ENCODE results near the gene NAB2. TPM values are rescaled to one million over a fixed set of nuclear protein-coding genes. Genes with fewer than 3 reads are reported as not detected.

NAB2 gene
- total and polyA plus RNA-seq, 8 donors = 28.4 to 52.0 (median 42.8) TPM

DNA sequence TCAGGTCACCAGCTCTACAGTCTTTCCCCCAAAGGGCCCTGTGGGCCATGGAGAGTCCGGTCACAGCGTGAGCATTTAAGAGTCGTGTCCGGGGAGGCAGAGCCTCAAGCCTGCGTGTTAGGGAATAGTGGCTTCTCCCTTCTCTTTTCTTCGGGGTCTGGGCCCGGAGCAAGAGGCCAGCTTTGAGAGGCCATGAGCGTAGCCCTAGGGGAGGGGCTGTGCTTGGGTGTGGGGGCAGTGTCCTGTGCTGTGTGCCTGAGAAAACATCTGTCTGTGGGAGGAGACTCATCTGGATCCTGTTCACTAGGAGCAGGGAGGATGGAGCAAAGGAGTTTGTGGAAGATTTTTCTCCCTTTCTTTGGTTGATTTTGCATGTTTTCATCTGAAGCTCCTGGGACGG is 53.2 kb downstream of the NAB2 start:
- TF ChIP-seq CTCF (IDR thresholded peaks at IDR 0.05) = no peak
- H3K36me3 ChIP-seq = peaks cover 0 to 81% of the 10 kb centered on the region in 2 donors
- H3K4me1 ChIP-seq = peaks cover 11 to 81% of the 10 kb centered on the region in 2 donors
- intact Hi-C loops (cut with DNase I) = no loop called here
- DNase-seq = no peak
- ATAC-seq = no peak
- H3K27ac ChIP-seq = no peak overlapping the region
- no peaks in the 10 kb centered on the region for H3K27me3 ChIP-seq
- no peaks in the 10 kb centered on the region for H3K9me3 ChIP-seq
- H3K4me3 ChIP-seq = no peak overlapping the region

DNA sequence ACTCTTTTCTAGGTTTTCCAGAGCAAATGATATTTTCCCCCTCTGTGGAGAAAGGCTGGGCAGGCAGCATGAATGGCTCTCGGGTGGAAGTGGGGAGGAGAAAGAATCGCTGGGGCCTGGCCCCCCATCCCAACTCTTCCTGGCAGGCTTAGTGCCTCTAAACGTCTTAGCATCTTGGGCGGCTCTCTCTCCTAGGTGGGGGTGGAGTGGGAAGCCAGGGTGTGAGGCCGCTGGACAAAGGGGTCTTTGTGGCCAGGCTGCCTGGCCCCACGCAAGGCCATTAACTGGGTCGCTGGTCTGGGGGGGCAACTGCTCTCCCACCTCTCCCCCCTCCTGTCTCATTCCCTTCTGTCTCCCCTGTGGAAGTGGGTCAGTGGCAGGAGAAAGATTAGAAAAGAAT is 53.8 kb downstream of the NAB2 start:
- DNase-seq = no peak
- no peak overlapping the region for H3K4me3 ChIP-seq
- peaks cover 0 to 86% of the 10 kb centered on the region in 2 donors for H3K36me3 ChIP-seq
- TF ChIP-seq CTCF (IDR thresholded peaks at IDR 0.05) = no peak
- no peaks in the 10 kb centered on the region for H3K9me3 ChIP-seq
- no peak overlapping the region for H3K27ac ChIP-seq
- intact Hi-C loops (cut with DNase I) = no loop called here
- no peak for ATAC-seq
- H3K27me3 ChIP-seq = no peaks in the 10 kb centered on the region
- H3K4me1 ChIP-seq = peaks cover 11 to 81% of the 10 kb centered on the region in 2 donors

DNA sequence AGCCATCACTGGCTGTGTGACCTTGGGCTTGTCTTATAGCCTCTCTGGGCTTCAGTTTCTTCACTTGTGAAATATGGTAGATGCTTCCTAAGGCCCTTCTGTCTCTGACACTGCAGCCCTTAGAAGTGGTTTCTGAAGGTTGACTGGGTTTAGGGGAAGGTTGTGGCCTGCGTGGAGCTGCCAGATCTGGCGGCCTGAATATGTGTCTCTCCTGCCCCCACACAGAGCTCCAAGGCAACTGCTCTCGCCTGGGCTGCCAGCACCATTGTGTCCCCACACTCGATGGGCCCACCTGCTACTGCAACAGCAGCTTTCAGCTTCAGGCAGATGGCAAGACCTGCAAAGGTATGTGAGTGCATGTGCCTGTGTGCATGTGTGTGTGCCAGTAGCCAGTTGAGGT is 54.5 kb downstream of the NAB2 start:
- DNase-seq (no peak), ATAC-seq (no peak)
- peaks cover 0 to 88% of the 10 kb centered on the region in 2 donors for H3K36me3 ChIP-seq
- H3K27ac ChIP-seq = no peak overlapping the region
- no peak for TF ChIP-seq CTCF (IDR thresholded peaks at IDR 0.05)
- H3K4me3 ChIP-seq = no peak overlapping the region
- H3K9me3 ChIP-seq = no peaks in the 10 kb centered on the region
- intact Hi-C loops (cut with DNase I) = no loop called here
- no peaks in the 10 kb centered on the region for H3K27me3 ChIP-seq
- H3K4me1 ChIP-seq = peaks cover 15 to 81% of the 10 kb centered on the region in 2 donors

Other genes starting within 250 kb of the NAB2 start
- not detected for gene SDR9C7, start 154.7 kb upstream of the NAB2 start, total RNA-seq
- gene SDR9C7, start 154.7 kb upstream of the NAB2 start, polyA plus RNA-seq (ENCODE audit: insufficient read length in 6 of 6) = under 1 TPM in 5 of 6 donors, not detected in 1; 0.10 to 0.21 (median 0.18) TPM
- gene RDH16, start 131.5 kb upstream of the NAB2 start, total RNA-seq = under 1 TPM; 0.20 to 0.45 TPM
- 1 to 10 TPM in 1 of 6 donors, under 1 TPM in 5; 0.60 to 1.1 (median 0.86) TPM for gene RDH16, start 131.5 kb upstream of the NAB2 start, polyA plus RNA-seq (ENCODE audit: insufficient read length in 6 of 6)
- gene ZBTB39, start 82.6 kb upstream of the NAB2 start, total RNA-seq = 1 to 10 TPM; 3.8 to 6.1 TPM
- 10 to 100 TPM in 5 of 6 donors, 1 to 10 TPM in 1; 9.0 to 12.4 (median 11.5) TPM for gene ZBTB39, start 82.6 kb upstream of the NAB2 start, polyA plus RNA-seq (ENCODE audit: insufficient read length in 6 of 6)
- gene TAC3, start 72.6 kb upstream of the NAB2 start, total RNA-seq = not detected
- gene TAC3, start 72.6 kb upstream of the NAB2 start, polyA plus RNA-seq (ENCODE audit: insufficient read length in 6 of 6) = 1 to 10 TPM in 1 of 6 donors, under 1 TPM in 5; 0.31 to 1.1 (median 0.73) TPM
- gene MYO1A, start 39.0 kb upstream of the NAB2 start, total RNA-seq = under 1 TPM; 0.26 to 0.29 TPM
- under 1 TPM in 4 of 6 donors, not detected in 2; 0.07 to 0.23 (median 0.13) TPM for gene MYO1A, start 39.0 kb upstream of the NAB2 start, polyA plus RNA-seq (ENCODE audit: insufficient read length in 6 of 6)
- gene NEMP1, start 10.3 kb upstream of the NAB2 start, total RNA-seq = 10 to 100 TPM; 16.4 to 17.9 TPM
- 10 to 100 TPM; 21.5 to 29.2 (median 28.0) TPM for gene NEMP1, start 10.3 kb upstream of the NAB2 start, polyA plus RNA-seq (ENCODE audit: insufficient read length in 6 of 6)
- gene STAT6, start 22.2 kb downstream of the NAB2 start, total RNA-seq = 100 to 1,000 TPM; 200 to 237 TPM
- gene STAT6, start 22.2 kb downstream of the NAB2 start, polyA plus RNA-seq (ENCODE audit: insufficient read length in 6 of 6) = 100 to 1,000 TPM; 137 to 173 (median 162) TPM
- gene LRP1, start 39.4 kb downstream of the NAB2 start, total RNA-seq = 100 to 1,000 TPM; 228 to 325 TPM
- 100 to 1,000 TPM; 108 to 149 (median 131) TPM for gene LRP1, start 39.4 kb downstream of the NAB2 start, polyA plus RNA-seq (ENCODE audit: insufficient read length in 6 of 6)
- gene LRP1-AS, start 58.5 kb downstream of the NAB2 start, total RNA-seq = not detected
- 1 to 10 TPM in 1 of 6 donors, under 1 TPM in 4, not detected in 1; 0.24 to 1.0 (median 0.69) TPM for gene LRP1-AS, start 58.5 kb downstream of the NAB2 start, polyA plus RNA-seq (ENCODE audit: insufficient read length in 6 of 6)
- gene NXPH4, start 127.7 kb downstream of the NAB2 start, total RNA-seq = 1 to 10 TPM in 1 of 2 donors, under 1 TPM in 1; 0.93 to 1.0 TPM
- 1 to 10 TPM in 4 of 6 donors, under 1 TPM in 2; 0.67 to 1.7 (median 1.4) TPM for gene NXPH4, start 127.7 kb downstream of the NAB2 start, polyA plus RNA-seq (ENCODE audit: insufficient read length in 6 of 6)
- 100 to 1,000 TPM in 1 of 2 donors, 10 to 100 TPM in 1; 64.7 to 116 TPM for gene SHMT2, start 140.6 kb downstream of the NAB2 start, total RNA-seq
- 10 to 100 TPM; 65.8 to 82.4 (median 75.6) TPM for gene SHMT2, start 140.6 kb downstream of the NAB2 start, polyA plus RNA-seq (ENCODE audit: insufficient read length in 6 of 6)
- 1 to 10 TPM; 3.4 to 5.0 TPM for gene STAC3, start 162.1 kb downstream of the NAB2 start, total RNA-seq
- gene STAC3, start 162.1 kb downstream of the NAB2 start, polyA plus RNA-seq (ENCODE audit: insufficient read length in 6 of 6) = 1 to 10 TPM; 2.9 to 5.1 (median 3.4) TPM

Measured in left lung (tissue), 10 donors.